Right renal pelvis (tissue), 4 donors: ENCODE results near the gene MARK1. TPM values are rescaled to one million over a fixed set of nuclear protein-coding genes. Genes with fewer than 3 reads are reported as not detected.

Experiments used
- DNase-seq, 4 donors: peaks; one replicate each; pipeline ENCODE4 v3.0.0-alpha.2; 2013; ENCODE audit warnings: low read depth in 4 of 4, low spot score in 3 of 4, missing footprints in 1 of 4
- polyA plus RNA-seq, 4 donors: library from polyadenylated mRNA; unstranded; fragments of 120-200 nt; gene quantifications; one replicate each; pipeline ENCODE4 v1.2.1, GENCODE V29; 2013; ENCODE audit not compliant: insufficient read length in 4 of 4

The MARK1 gene
- polyA plus RNA-seq, 4 donors: 8.9 to 13.6 (median 10.4) TPM

- no peak for DNase-seq
These were observed 159.9 kb downstream of the MARK1 start for GRCh38 chr1:220687809-220688208.

- DNase-seq: no peak
These were observed 161.7 kb downstream of the MARK1 start for GRCh38 chr1:220689666-220690065.

GRCh38 chr1:220690140-220691052, 162.5 kb downstream of the MARK1 start, which contains the start of gene C1orf115:
Gene C1orf115, plus strand, starts transcription at chr1:220690363. Its CDS starts 40 bp downstream, at chr1:220690403.
- peak; percentile 55 to 78 (median 62) for DNase-seq

- DNase-seq: no peak
These were observed 163.2 kb downstream of the MARK1 start for GRCh38 chr1:220691053-220691684.

GRCh38 chr1:220692436-220693228, 164.7 kb downstream of the MARK1 start:
- no peak for DNase-seq

GRCh38 chr1:220694866-220695382, 167.0 kb downstream of the MARK1 start:
- no peak for DNase-seq

GRCh38 chr1:220695426-220695825, 167.5 kb downstream of the MARK1 start:
- DNase-seq: no peak

- no peak for DNase-seq
These were observed 168.4 kb downstream of the MARK1 start for GRCh38 chr1:220696226-220696862.

GRCh38 chr1:220696863-220697231, 168.9 kb downstream of the MARK1 start:
- no peak for DNase-seq

GRCh38 chr1:220697326-220697725, 169.4 kb downstream of the MARK1 start:
- no peak for DNase-seq

- no peak for DNase-seq
These were observed 170.7 kb downstream of the MARK1 start for GRCh38 chr1:220698607-220699016.

GRCh38 chr1:220699044-220699443, 171.1 kb downstream of the MARK1 start:
- DNase-seq: no peak

GRCh38 chr1:220700556-220701179, 172.7 kb downstream of the MARK1 start:
- no peak for DNase-seq

GRCh38 chr1:220701974-220702373, 174.0 kb downstream of the MARK1 start:
- no peak for DNase-seq

- no peak for DNase-seq
These were observed 174.9 kb downstream of the MARK1 start for GRCh38 chr1:220702733-220703270.

GRCh38 chr1:220703305-220703704, 175.4 kb downstream of the MARK1 start:
- DNase-seq: no peak

- DNase-seq: no peak
These were observed 177.8 kb downstream of the MARK1 start for GRCh38 chr1:220705782-220706181.

- peak in 1 of 4 donors; percentile 22 for DNase-seq
These were observed 178.5 kb downstream of the MARK1 start for GRCh38 chr1:220706480-220706879.

- DNase-seq: no peak
These were observed 179.2 kb downstream of the MARK1 start for GRCh38 chr1:220707160-220707559.

GRCh38 chr1:220708244-220708643, 180.3 kb downstream of the MARK1 start:
- no peak for DNase-seq
